Thoracic aorta (tissue), 2 donors: Measurements from ENCODE around the gene F13A1. TPM values are rescaled to one million over a fixed set of nuclear protein-coding genes. Genes with fewer than 3 reads are reported as not detected.

ENCODE experiments used
- ATAC-seq: fragments of 150-250 bp; one replicate; pipeline ENCODE4 v1.8.0; 2017; ENCODE audit warnings: low read depth; ENCODE audit not compliant: insufficient number of reproducible peaks, low FRiP score
- DNase-seq: peaks from one replicate; pipeline ENCODE4 v3.0.0-alpha.2; 2020; ENCODE audit warnings: low spot score
- H3K27ac ChIP-seq, 2 donors: fragments of 200-600 bp; sonication (generic); 1 replicate in 1 of 2; 2 replicates in 1 of 2; pipeline ENCODE4 v1.5.1; 2016; ENCODE audit warnings: mild to moderate bottlenecking in 2 of 2, moderate library complexity in 2 of 2
- H3K27me3 ChIP-seq: fragments of 200-600 bp; sonication (generic); replicated peaks from 2 replicates; pipeline ENCODE4 v1.6.0; 2016; ENCODE audit warnings: mild to moderate bottlenecking; ENCODE audit not compliant: insufficient read depth
- H3K36me3 ChIP-seq: fragments of 200-600 bp; sonication (generic); one replicate; pipeline ENCODE4 v1.5.1; 2016
- H3K4me1 ChIP-seq, 2 donors: fragments of 200-600 bp; sonication (generic); 1 replicate in 1 of 2; 2 replicates in 1 of 2; pipeline versions ENCODE4 v1.5.1 to v1.6.0; 2016; ENCODE audit warnings: low read depth in 2 of 2, mild to moderate bottlenecking in 1 of 2; ENCODE audit not compliant: control insufficient read depth in 1 of 2
- H3K4me3 ChIP-seq: fragments of 200-600 bp; sonication (generic); 2 replicates; pipeline ENCODE4 v1.5.1; 2016; ENCODE audit warnings: mild to moderate bottlenecking
- H3K9me3 ChIP-seq: fragments of 200-600 bp; sonication (generic); 2 replicates; pipeline ENCODE4 v1.5.1; 2016
- CTCF ChIP-seq: fragments of 200-600 bp; sonication (generic); IDR thresholded peaks from one replicate; pipeline ENCODE4 v1.5.1; 2019; ENCODE audit warnings: antibody characterized with exemption
- total RNA-seq, 2 donors: library from RNA; depleted of rRNA; stranded (reverse); fragments of >200 nt; gene quantifications; one replicate each; pipeline versions ENCODE4 v1.1.0 to v1.2.3, GENCODE V29; 2016

The F13A1 gene
- total RNA-seq, 2 donors from 2014 or later = 156 to 228 TPM

- no peaks in the 10 kb centered on the region for H3K27me3 ChIP-seq
- DNase-seq (no peak), ATAC-seq (no peak)
- no peak for TF ChIP-seq CTCF
- no peak overlapping the region for H3K27ac ChIP-seq
- no peaks in the 10 kb centered on the region for H3K4me1 ChIP-seq
- H3K36me3 ChIP-seq = no peaks in the 10 kb centered on the region
- H3K9me3 ChIP-seq = no peaks in the 10 kb centered on the region
- no peak overlapping the region for H3K4me3 ChIP-seq
These were observed 102.4 kb downstream of the F13A1 start for GRCh38 chr6:6217855-6218758.

- Histone ChIP-seq H3K9me3 (no peaks in the 10 kb centered on the region), H3K4me3 (no peak overlapping the region), H3K27ac (no peak overlapping the region), H3K27me3 (no peaks in the 10 kb centered on the region), H3K4me1 (no peaks in the 10 kb centered on the region), H3K36me3 (no peaks in the 10 kb centered on the region)
- ATAC-seq (no peak), DNase-seq (no peak)
- no peak for TF ChIP-seq CTCF
These were observed 109.5 kb downstream of the F13A1 start for GRCh38 chr6:6210994-6211393.

DNA sequence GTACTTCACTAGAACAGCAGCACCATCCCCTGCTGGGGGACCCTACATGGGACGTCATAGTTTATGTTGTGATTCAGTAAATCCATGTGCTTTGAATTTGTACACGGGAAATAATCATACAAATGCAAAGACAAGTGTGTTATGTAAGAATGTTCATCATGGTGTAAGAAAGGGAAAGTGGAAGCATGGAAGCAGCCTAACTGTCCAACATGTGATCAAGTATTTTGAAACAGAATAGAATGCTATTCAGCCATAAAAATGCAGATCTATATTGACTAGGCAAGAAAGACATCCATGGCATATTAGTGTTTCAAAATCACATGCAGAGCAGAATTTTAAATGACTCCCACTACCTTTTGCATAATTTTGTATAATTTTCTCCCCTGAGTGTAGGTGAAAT is 117.6 kb downstream of the F13A1 start:
- no peak for ATAC-seq
- no peak for DNase-seq
- H3K27me3 ChIP-seq = no peaks in the 10 kb centered on the region
- H3K36me3 ChIP-seq = no peaks in the 10 kb centered on the region
- no peak for TF ChIP-seq CTCF
- H3K4me1 ChIP-seq = no peaks in the 10 kb centered on the region
- H3K4me3 ChIP-seq = no peak overlapping the region
- no peaks in the 10 kb centered on the region for H3K9me3 ChIP-seq
- H3K27ac ChIP-seq = no peak overlapping the region

- Histone ChIP-seq H3K27ac (no peak overlapping the region), H3K4me3 (no peak overlapping the region), H3K36me3 (no peaks in the 10 kb centered on the region), H3K9me3 (no peaks in the 10 kb centered on the region), H3K4me1 (no peaks in the 10 kb centered on the region), H3K27me3 (no peaks in the 10 kb centered on the region)
- DNase-seq (no peak), ATAC-seq (no peak)
- no peak for TF ChIP-seq CTCF
These were observed 119.3 kb downstream of the F13A1 start for GRCh38 chr6:6201200-6201599.

DNA sequence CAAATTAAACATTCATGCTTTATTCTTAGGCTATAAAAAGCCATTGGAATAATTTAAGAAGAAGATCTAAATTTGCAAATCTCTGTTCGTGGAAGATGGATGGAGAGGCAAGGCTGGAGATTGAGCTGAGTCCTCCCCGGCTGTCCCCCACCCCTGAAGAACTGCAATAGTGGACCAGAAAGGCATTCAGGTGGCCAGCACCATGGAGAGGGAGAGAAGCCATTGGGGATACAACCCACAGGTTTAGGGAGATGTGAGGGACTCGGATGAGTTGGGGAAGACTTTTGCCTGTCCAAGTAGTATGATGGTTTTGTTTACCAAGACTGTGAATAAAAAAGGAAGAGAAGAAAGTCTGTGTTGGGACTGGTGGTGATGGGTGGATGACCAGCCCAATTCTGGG is 120.8 kb downstream of the F13A1 start:
- Histone ChIP-seq H3K4me3 (no peak overlapping the region), H3K36me3 (no peaks in the 10 kb centered on the region), H3K27me3 (no peaks in the 10 kb centered on the region), H3K9me3 (no peaks in the 10 kb centered on the region), H3K27ac (no peak overlapping the region), H3K4me1 (no peaks in the 10 kb centered on the region)
- TF ChIP-seq CTCF = no peak
- ATAC-seq (no peak), DNase-seq (no peak)
